CD4-positive, alpha-beta T cell treated with Interleukin-21 for 1 hour (primary cell): Measurements from ENCODE around the gene CLEC2L.

ENCODE experiments used
- DNase-seq: peaks from one replicate; pipeline ENCODE4 v3.0.0-alpha.2; 2020

Gene CLEC2L

DNA sequence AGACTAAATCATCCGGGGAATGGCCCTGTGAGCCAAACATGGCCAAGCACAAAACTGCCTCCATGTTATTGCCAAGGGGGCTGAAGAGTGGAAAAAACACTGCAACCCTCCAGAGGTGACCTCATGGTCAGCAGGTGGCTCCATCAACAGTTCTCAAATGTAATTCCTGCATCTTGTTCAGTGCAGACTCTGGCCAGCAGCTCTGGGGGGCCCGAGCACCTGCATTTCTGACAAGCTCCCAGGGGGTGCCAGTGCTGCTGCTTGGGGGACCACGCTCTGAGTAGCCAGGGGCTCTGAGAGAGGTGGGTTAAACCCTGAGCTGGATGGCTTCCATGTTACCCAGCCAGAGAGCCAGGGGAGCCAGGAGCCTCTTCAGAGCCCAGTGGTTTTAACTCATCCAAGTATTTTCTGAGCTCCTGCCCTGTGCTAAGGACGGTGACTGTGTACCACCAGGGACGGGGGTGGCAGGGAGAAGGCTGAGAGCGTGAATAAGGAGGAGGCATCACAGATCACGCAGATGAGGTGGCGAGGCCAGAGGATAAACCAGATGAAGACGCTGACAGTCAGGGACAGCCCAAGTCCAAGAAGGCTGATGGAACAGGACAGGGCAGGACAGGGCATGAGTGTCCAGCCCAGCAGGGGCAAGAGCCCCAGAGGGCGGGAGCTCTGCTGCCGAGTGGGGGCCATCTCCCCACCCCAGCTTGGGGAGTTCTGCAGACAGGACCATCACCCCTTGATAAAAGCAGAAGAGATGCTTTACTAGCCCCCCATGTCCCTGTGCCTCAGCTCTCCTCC is 52.9 kb downstream of the CLEC2L start:
- no peak for DNase-seq

GRCh38 chr7:139580435-139580834 is 57.0 kb downstream of the CLEC2L start:
- DNase-seq, result no peak

GRCh38 chr7:139582130-139582650 is 58.7 kb downstream of the CLEC2L start:
- DNase-seq, result no peak

- DNase-seq, result no peak
These were observed 59.2 kb downstream of the CLEC2L start for GRCh38 chr7:139582671-139583155.

DNA sequence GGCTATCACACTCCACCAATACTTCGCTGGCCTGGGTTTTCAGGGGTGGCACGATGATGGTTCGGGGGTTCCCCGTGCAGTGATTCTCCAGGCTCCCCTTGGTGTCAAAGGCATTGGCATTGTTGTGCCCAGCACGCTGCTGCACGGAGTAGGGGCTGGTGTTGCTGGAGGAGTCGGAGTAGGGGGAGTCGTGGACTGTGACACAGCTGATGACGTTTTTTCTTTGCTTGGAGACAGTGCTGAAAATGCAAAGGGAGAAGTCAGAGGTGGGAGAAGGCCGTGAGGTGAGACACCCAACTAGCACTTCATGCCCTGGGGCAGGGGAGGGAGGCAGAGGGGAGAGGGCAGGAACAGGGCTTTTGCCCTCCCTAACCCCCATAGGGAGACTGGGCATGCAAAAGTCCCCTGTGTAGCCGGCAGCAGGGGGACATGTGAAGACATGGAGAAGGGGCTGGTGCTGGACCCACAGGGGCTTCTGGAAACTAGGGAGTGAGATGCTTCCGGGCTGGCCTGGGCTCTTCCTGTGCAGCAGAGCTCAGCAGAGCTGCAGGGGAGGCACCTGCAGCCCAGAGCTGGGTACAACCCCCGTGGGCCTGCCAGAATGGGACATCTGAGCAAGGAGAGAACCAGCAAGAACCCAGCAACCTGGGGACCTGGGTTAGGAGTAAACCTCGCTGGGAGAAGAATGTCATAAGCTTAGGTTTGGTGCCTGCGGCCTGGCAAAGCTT is 60.5 kb downstream of the CLEC2L start:
- DNase-seq, result no peak

- no peak for DNase-seq
These were observed 61.6 kb downstream of the CLEC2L start for GRCh38 chr7:139585042-139585441.

- DNase-seq, result no peak
These were observed 62.8 kb downstream of the CLEC2L start for GRCh38 chr7:139586286-139586685.

- no peak for DNase-seq
These were observed 64.0 kb downstream of the CLEC2L start for GRCh38 chr7:139587535-139587934.

- DNase-seq, result no peak
These were observed 65.1 kb downstream of the CLEC2L start for GRCh38 chr7:139588632-139589031.

DNA sequence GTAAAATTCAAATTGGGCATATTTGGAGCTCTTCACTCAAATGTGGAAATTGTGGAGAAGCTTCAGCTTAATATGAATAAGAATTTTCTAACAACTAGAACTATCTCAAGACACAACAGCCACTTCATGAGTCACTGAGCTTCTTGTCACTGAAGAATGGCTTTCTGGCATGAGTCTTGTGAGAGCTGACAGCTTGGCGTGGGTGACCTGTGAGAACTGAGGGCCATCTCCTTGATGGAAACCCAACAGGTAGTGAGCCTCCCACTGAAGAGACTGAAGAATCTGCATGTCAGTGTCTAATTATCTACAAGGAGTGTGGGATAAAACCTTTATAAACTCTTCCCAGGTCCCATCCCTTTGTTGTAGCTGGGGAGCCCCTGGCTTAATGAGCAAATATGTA is 66.0 kb downstream of the CLEC2L start:
- no peak for DNase-seq

- no peak for DNase-seq
These were observed 68.2 kb downstream of the CLEC2L start for GRCh38 chr7:139591550-139592195.

DNA sequence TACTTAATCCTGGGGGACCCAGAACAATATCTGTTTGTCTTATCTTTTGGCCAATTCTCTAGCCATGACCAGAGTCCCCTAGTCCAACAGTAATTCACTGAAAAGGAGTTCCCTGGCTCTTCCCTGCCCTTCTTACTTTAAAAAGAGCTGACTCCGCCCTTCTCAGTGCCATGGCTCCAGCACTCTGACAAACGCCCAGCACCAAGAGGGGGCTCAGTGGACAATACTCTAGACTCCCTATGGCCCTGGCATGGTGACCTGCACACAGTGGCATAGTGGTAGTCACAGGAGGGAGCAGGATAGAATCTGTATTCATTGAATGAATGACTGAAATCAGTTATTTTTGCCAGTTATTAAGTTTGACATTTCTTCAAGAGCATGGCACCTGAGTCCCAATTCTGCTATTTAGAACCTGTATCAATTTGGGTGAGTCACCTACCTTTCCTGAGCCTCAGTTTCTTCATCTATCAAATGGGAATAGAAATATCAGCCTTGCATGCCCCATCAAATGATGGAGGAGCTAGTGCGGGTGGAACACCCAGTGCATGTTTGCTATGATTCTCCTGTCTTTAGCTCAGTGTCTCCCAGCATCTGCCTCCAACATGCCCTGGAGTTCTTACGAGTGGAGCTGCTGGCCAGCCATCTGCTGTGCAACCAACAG is 69.4 kb downstream of the CLEC2L start:
- no peak for DNase-seq

DNA sequence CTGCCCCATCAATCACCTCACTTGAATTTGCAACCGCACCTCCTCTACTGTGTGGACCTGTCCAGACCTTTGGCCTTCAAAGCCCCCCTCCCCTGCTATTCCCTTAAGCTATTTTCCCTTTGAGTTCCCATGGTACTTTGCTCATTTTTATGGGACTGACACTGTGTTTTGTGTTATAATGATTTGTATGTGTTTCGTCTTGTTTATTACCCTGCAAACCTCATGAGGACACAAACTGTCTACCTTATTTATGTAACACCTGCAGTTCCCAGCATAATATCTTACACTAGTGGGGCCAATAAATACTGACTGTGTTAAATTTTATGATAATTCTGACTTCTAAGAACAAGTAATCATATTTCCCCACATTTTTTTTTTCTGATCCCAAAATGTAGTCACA is 70.6 kb downstream of the CLEC2L start:
- no peak for DNase-seq
